GM12878 (cell line): ENCODE data around the gene CNIH1.

ENCODE experiments used
- CBFB ChIP-seq: IDR thresholded peaks from 2 replicates; pipeline ENCODE4 v1.6.1; 2016; ENCODE audit warnings: antibody characterized with exemption, low read depth
- CEBPZ ChIP-seq: fragments of 150-350 bp; IDR thresholded peaks from 2 replicates; pipeline ENCODE4 v1.6.1; 2016; ENCODE audit warnings: low read depth, low read length
- CTCF ChIP-seq, 3 experiments: IDR thresholded peaks in 2 of 3; conservative IDR thresholded peaks in 1 of 3; 2 replicates each; pipeline ENCODE4 v1.5.1; 2011; ENCODE audit warnings: low read depth in 3 of 3, low read length in 3 of 3, mild to moderate bottlenecking in 3 of 3, control low read depth in 2 of 3, moderate library complexity in 2 of 3, inconsistent platforms in 1 of 3, mixed read lengths in 1 of 3; ENCODE audit not compliant: control insufficient read depth in 2 of 3, insufficient read depth in 1 of 3; ENCODE audit errors: extremely low read depth in 1 of 3
- EGR1 ChIP-seq, 2 experiments: IDR thresholded peaks; 1 replicate in 1 of 2; 2 replicates in 1 of 2; pipeline ENCODE4 v1.6.1; 2011 to 2012; ENCODE audit warnings: low read depth in 2 of 2, low read length in 2 of 2, borderline replicate concordance in 1 of 2, mild to moderate bottlenecking in 1 of 2, moderate library complexity in 1 of 2
- EP300 ChIP-seq, 2 experiments: fragments of 150-350 bp in 1 of 2; IDR thresholded peaks; 2 replicates each; pipeline ENCODE4 v1.6.1; 2011 to 2012; ENCODE audit warnings: low read depth in 2 of 2, low read length in 2 of 2, borderline replicate concordance in 1 of 2, improper control_type of control experiment in 1 of 2, inconsistent platforms in 1 of 2; ENCODE audit not compliant: control insufficient read depth in 1 of 2
- FOS ChIP-seq: IDR thresholded peaks from 3 replicates; pipeline ENCODE4 v1.6.1; 2011; ENCODE audit warnings: borderline replicate concordance; ENCODE audit not compliant: insufficient read length; ENCODE audit errors: extremely low read depth
- LARP7 ChIP-seq: fragments of 450-650 bp; IDR thresholded peaks from 2 replicates; pipeline ENCODE4 v1.6.1; 2017; ENCODE audit warnings: mild to moderate bottlenecking
- NRF1 ChIP-seq: conservative IDR thresholded peaks from 2 replicates; pipeline ENCODE4 v1.6.1; 2011; ENCODE audit warnings: mild to moderate bottlenecking, low read depth, low read length, improper control_type of control experiment
- POLR2AphosphoS5 ChIP-seq: IDR thresholded peaks from 2 replicates; pipeline ENCODE4 v1.6.1; 2011; ENCODE audit warnings: mild to moderate bottlenecking, low read length, inconsistent platforms
- RFX5 ChIP-seq: IDR thresholded peaks from 2 replicates; pipeline ENCODE4 v1.6.1; 2011; ENCODE audit warnings: low read depth, low read length, improper control_type of control experiment
- SMC3 ChIP-seq: IDR thresholded peaks from 2 replicates; pipeline ENCODE4 v1.6.1; 2011; ENCODE audit warnings: low read length, improper control_type of control experiment, borderline replicate concordance
- SRF ChIP-seq, 2 experiments: IDR thresholded peaks; 2 replicates each; pipeline ENCODE4 v1.6.1; 2011; ENCODE audit warnings: low read depth in 2 of 2, low read length in 2 of 2, mild to moderate bottlenecking in 1 of 2, moderate library complexity in 1 of 2
- TF ChIP-seq, protein P1 (sequence below): fragments of 450-650 bp; IDR thresholded peaks from 2 replicates; pipeline ENCODE4 v1.6.1; 2017; ENCODE audit warnings: mild to moderate bottlenecking

DNA sequence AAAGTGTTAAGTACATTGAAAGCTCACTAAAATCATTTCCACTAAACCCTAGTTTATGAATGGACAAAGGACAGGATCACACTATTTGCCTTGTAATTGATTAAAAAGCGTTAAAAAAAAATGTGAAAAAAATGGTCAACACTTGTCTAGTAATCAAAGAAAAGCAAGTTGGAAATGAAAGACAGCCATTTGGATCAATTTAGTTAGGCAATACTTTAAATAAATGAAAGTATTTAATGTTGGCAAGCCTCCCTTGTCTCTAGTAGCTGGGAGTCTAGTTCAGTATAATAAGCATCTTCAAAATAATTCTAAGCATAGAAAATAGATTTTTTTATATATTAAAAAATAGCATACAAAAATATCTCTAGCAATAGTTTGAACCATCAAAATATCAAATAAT is 14.2 kb upstream of the CNIH1 start:
- TF ChIP-seq POLR2AphosphoS5 (no peak), LARP7 (no peak), EP300 (IDR thresholded peaks at IDR 0.05; ENCODE audit: borderline replicate concordance in 1 of 2, control insufficient read depth in 1 of 2, low read depth in 2 of 2, low read length in 2 of 2) (no peak), EGR1 (IDR thresholded peaks at IDR 0.05; ENCODE audit: borderline replicate concordance in 1 of 2, low read depth in 2 of 2, low read length in 2 of 2) (no peak), NRF1 (no peak), CTCF (IDR thresholded peaks at IDR 0.05 in 2 of 3, conservative IDR thresholded peaks at IDR 0.05 in 1 of 3; ENCODE audit: control insufficient read depth in 2 of 3, extremely low read depth in 1 of 3, insufficient read depth in 1 of 3, low read depth in 3 of 3, low read length in 3 of 3) (no peak), CEBPZ (no peak), FOS (no peak), RFX5 (no peak), SMC3 (no peak), SRF (IDR thresholded peaks at IDR 0.05; ENCODE audit: low read depth in 2 of 2, low read length in 2 of 2) (no peak), CBFB (no peak)
- TF ChIP-seq, protein P1, sequence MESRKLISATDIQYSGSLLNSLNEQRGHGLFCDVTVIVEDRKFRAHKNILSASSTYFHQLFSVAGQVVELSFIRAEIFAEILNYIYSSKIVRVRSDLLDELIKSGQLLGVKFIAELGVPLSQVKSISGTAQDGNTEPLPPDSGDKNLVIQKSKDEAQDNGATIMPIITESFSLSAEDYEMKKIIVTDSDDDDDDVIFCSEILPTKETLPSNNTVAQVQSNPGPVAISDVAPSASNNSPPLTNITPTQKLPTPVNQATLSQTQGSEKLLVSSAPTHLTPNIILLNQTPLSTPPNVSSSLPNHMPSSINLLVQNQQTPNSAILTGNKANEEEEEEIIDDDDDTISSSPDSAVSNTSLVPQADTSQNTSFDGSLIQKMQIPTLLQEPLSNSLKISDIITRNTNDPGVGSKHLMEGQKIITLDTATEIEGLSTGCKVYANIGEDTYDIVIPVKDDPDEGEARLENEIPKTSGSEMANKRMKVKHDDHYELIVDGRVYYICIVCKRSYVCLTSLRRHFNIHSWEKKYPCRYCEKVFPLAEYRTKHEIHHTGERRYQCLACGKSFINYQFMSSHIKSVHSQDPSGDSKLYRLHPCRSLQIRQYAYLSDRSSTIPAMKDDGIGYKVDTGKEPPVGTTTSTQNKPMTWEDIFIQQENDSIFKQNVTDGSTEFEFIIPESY: no peak
